NK-92 treated with Interleukin-12 subunit alpha and Interleukin-12 subunit beta, amount 100 ng/mL, for 24 hours (cell line): ENCODE data around the gene WDR70.
"Not testable (repeated sequence)": the region's sequence is repeated elsewhere in the genome, so short reads cannot be mapped to it uniquely, and the experiment has no call there.

Source experiments
- DNase-seq: peaks from one replicate; lab custom pipeline; 2025; lab: John Stamatoyannopoulos, UW

Gene WDR70

GRCh38 chr5:37767961-37768360 is 388.8 kb downstream of the WDR70 start:
- DNase-seq: no peak

GRCh38 chr5:37768371-37768770 is 389.3 kb downstream of the WDR70 start:
- no peak for DNase-seq

GRCh38 chr5:37769108-37769507 is 390.0 kb downstream of the WDR70 start:
- no peak for DNase-seq

GRCh38 chr5:37769840-37770239 is 390.7 kb downstream of the WDR70 start:
- DNase-seq: no peak

GRCh38 chr5:37770786-37771185 is 391.7 kb downstream of the WDR70 start:
- DNase-seq: no peak

- DNase-seq: no peak
Measured at GRCh38 chr5:37771203-37771611, 392.1 kb downstream of the WDR70 start.

GRCh38 chr5:37771731-37772130 is 392.6 kb downstream of the WDR70 start:
- DNase-seq: no peak

GRCh38 chr5:37772255-37772654 is 393.1 kb downstream of the WDR70 start:
- DNase-seq: no peak

- no peak for DNase-seq
Measured at GRCh38 chr5:37773809-37774208, 394.7 kb downstream of the WDR70 start.

GRCh38 chr5:37774912-37775483 is 395.9 kb downstream of the WDR70 start:
- no peak for DNase-seq

- DNase-seq: no peak
Measured at GRCh38 chr5:37776826-37777225, 397.7 kb downstream of the WDR70 start.

GRCh38 chr5:37777432-37778130 is 398.5 kb downstream of the WDR70 start:
- DNase-seq: no peak

- DNase-seq: not testable (repeated sequence)
Measured at GRCh38 chr5:37781409-37781808, 402.3 kb downstream of the WDR70 start.

- DNase-seq: no peak
Measured at GRCh38 chr5:37786416-37786815, 407.3 kb downstream of the WDR70 start.

GRCh38 chr5:37786862-37787519 is 407.9 kb downstream of the WDR70 start:
- DNase-seq: no peak

- DNase-seq: no peak
Measured at GRCh38 chr5:37787742-37788141, 408.6 kb downstream of the WDR70 start.

- DNase-seq: no peak
Measured at GRCh38 chr5:37789991-37790390, 410.9 kb downstream of the WDR70 start.

- DNase-seq: no peak
Measured at GRCh38 chr5:37791321-37791720, 412.2 kb downstream of the WDR70 start.

GRCh38 chr5:37792975-37793631 is 414.0 kb downstream of the WDR70 start:
- DNase-seq: no peak

GRCh38 chr5:37795292-37795691 is 416.2 kb downstream of the WDR70 start:
- not testable (repeated sequence) for DNase-seq

GRCh38 chr5:37796435-37796834 is 417.3 kb downstream of the WDR70 start:
- DNase-seq: not testable (repeated sequence)

GRCh38 chr5:37799865-37800421 is 420.8 kb downstream of the WDR70 start:
- DNase-seq: no peak

GRCh38 chr5:37801521-37801920 is 422.4 kb downstream of the WDR70 start:
- no peak for DNase-seq
